Right atrium auricular region (tissue), 2 donors: ENCODE measurements around the gene RFX5. TPM values are rescaled to one million over a fixed set of nuclear protein-coding genes. Genes with fewer than 3 reads are reported as not detected.

Experiments used
- DNase-seq: peaks from one replicate; pipeline ENCODE4 v3.0.0-alpha.2; 2019; ENCODE audit warnings: low spot score
- H3K27ac ChIP-seq, 2 donors: fragments of 200-600 bp; sonication (generic); 1 replicate in 1 of 2; 2 replicates in 1 of 2; pipeline ENCODE4 v1.5.1; 2016 to 2019
- H3K27me3 ChIP-seq, 2 donors: fragments of 200-600 bp; sonication (generic); one replicate each; pipeline versions ENCODE4 v1.5.1 to v1.6.0; 2017 to 2019
- H3K36me3 ChIP-seq: fragments of 200-600 bp; sonication (generic); one replicate; pipeline ENCODE4 v1.5.1; 2016
- H3K4me1 ChIP-seq, 2 donors: fragments of 200-600 bp; sonication (generic); one replicate each; pipeline versions ENCODE4 v1.5.1 to v1.6.0; 2017 to 2019
- H3K4me3 ChIP-seq, 2 donors: fragments of 200-600 bp; sonication (generic); 1 replicate in 1 of 2; 2 replicates in 1 of 2; pipeline ENCODE4 v1.5.1; 2017 to 2019; ENCODE audit warnings: mild to moderate bottlenecking in 1 of 2, moderate library complexity in 1 of 2
- H3K9me3 ChIP-seq, 2 donors: fragments of 200-600 bp; sonication (generic); one replicate each; pipeline ENCODE4 v1.5.1; 2019
- CTCF ChIP-seq, 2 donors: fragments of 200-600 bp; sonication (generic); IDR thresholded peaks; one replicate each; pipeline ENCODE4 v1.5.1; 2019; ENCODE audit warnings: antibody characterized with exemption in 2 of 2
- total RNA-seq, 2 donors: library from RNA; depleted of rRNA; stranded (reverse); fragments of >200 nt; gene quantifications; one replicate each; pipeline ENCODE4 v1.1.0, GENCODE V29; 2016

Gene RFX5
- total RNA-seq, 2 donors from 2014 or later, result 17.9 to 20.2 TPM

- no peaks in the 10 kb centered on the region for H3K27me3 ChIP-seq
- DNase-seq, result no peak
- H3K9me3 ChIP-seq, result no peaks in the 10 kb centered on the region
- TF ChIP-seq CTCF (IDR thresholded peaks at IDR 0.05), result no peak
- H3K36me3 ChIP-seq, result peaks cover 98% of the 10 kb centered on the region
- no peak overlapping the region for H3K4me3 ChIP-seq
- H3K27ac ChIP-seq, result no peak overlapping the region
- H3K4me1 ChIP-seq, result no peaks in the 10 kb centered on the region
These were observed 54.0 kb downstream of the RFX5 start for GRCh38 chr1:151293093-151293492.

- Histone ChIP-seq H3K4me3 (no peak overlapping the region), H3K36me3 (peaks cover 98% of the 10 kb centered on the region), H3K27ac (no peak overlapping the region), H3K9me3 (no peaks in the 10 kb centered on the region), H3K4me1 (no peaks in the 10 kb centered on the region), H3K27me3 (no peaks in the 10 kb centered on the region)
- DNase-seq, result no peak
- TF ChIP-seq CTCF (IDR thresholded peaks at IDR 0.05), result no peak
These were observed 54.6 kb downstream of the RFX5 start for GRCh38 chr1:151292207-151293030.

- Histone ChIP-seq H3K4me1 (no peaks in the 10 kb centered on the region), H3K36me3 (peaks cover 98% of the 10 kb centered on the region), H3K4me3 (no peak overlapping the region), H3K27me3 (no peaks in the 10 kb centered on the region), H3K27ac (no peak overlapping the region), H3K9me3 (no peaks in the 10 kb centered on the region)
- TF ChIP-seq CTCF (IDR thresholded peaks at IDR 0.05), result no peak
- no peak for DNase-seq
These were observed 56.2 kb downstream of the RFX5 start for GRCh38 chr1:151290709-151291303.

Other genes starting within 250 kb of the RFX5 start
- gene SEMA6C, start 200.6 kb downstream of the RFX5 start, total RNA-seq, result 10 to 100 TPM; 40.0 to 60.7 TPM
- gene TNFAIP8L2, start 190.6 kb downstream of the RFX5 start, total RNA-seq, result 1 to 10 TPM in 1 of 2 donors, under 1 TPM in 1; 0.56 to 4.8 TPM
- 10 to 100 TPM; 14.6 to 16.1 TPM for gene LYSMD1, start 181.3 kb downstream of the RFX5 start, total RNA-seq
- gene SCNM1, start 181.1 kb downstream of the RFX5 start, total RNA-seq, result 10 to 100 TPM; 14.4 to 14.7 TPM
- not detected for gene TMOD4, start 171.3 kb downstream of the RFX5 start, total RNA-seq
- 10 to 100 TPM; 23.4 to 32.1 TPM for gene VPS72, start 157.1 kb downstream of the RFX5 start, total RNA-seq
- gene PIP5K1A, start 148.7 kb downstream of the RFX5 start, total RNA-seq, result 10 to 100 TPM; 35.6 to 41.8 TPM
- 100 to 1,000 TPM; 109 to 157 TPM for gene PSMD4, start 92.5 kb downstream of the RFX5 start, total RNA-seq
- gene ZNF687, start 65.0 kb downstream of the RFX5 start, total RNA-seq, result 10 to 100 TPM; 12.9 to 26.3 TPM
- 10 to 100 TPM; 46.5 to 61.8 TPM for gene PI4KB, start 19.8 kb downstream of the RFX5 start, total RNA-seq
- 10 to 100 TPM; 41.7 to 43.6 TPM for gene SELENBP1, start 25.5 kb upstream of the RFX5 start, total RNA-seq
- gene PSMB4, start 52.3 kb upstream of the RFX5 start, total RNA-seq, result 100 to 1,000 TPM; 179 to 204 TPM
- gene POGZ, start 112.2 kb upstream of the RFX5 start, total RNA-seq, result 10 to 100 TPM; 21.8 to 29.2 TPM
- gene CGN, start 164.1 kb upstream of the RFX5 start, total RNA-seq, result 1 to 10 TPM; 3.3 to 5.4 TPM
- 1 to 10 TPM; 4.3 to 7.9 TPM for gene TUFT1, start 193.1 kb upstream of the RFX5 start, total RNA-seq